Eye (tissue), 1 donor: ENCODE data around the gene VN1R5.

Experiments
- DNase-seq: peaks from one replicate; pipeline ENCODE4 v3.0.0-alpha.2; 2015

The VN1R5 gene

GRCh38 chr1:247303216-247303615, 47.3 kb downstream of the VN1R5 start:
- no peak for DNase-seq

GRCh38 chr1:247304031-247304430, 48.2 kb downstream of the VN1R5 start:
- no peak for DNase-seq
